NCI-H1105 (cell line): ENCODE measurements around the gene ISYNA1.

Experiments used
- DNase-seq: peaks from one replicate; lab custom pipeline; 2025; lab: John Stamatoyannopoulos, UW

The ISYNA1 gene

GRCh38 chr19:18437491-18438330 lies at the start of gene ISYNA1:
ISYNA1 (minus strand) TSS chr19:18438133; CDS start chr19:18437979, 154 bp downstream.
- DNase-seq: peak; percentile 78

- no peak for DNase-seq
These were observed 48.8 kb upstream of the ISYNA1 start for GRCh38 chr19:18486746-18487145.

- DNase-seq: no peak
These were observed 47.1 kb upstream of the ISYNA1 start for GRCh38 chr19:18484992-18485391.

- DNase-seq: peak; percentile 89
These were observed 45.4 kb upstream of the ISYNA1 start for GRCh38 chr19:18483119-18483890.

- no peak for DNase-seq
These were observed 43.7 kb upstream of the ISYNA1 start for GRCh38 chr19:18481505-18482222.

GRCh38 chr19:18480006-18480691 lies 42.2 kb upstream of the ISYNA1 start:
- peak; percentile 79 for DNase-seq

- no peak for DNase-seq
These were observed 40.8 kb upstream of the ISYNA1 start for GRCh38 chr19:18478545-18479311.

- DNase-seq: no peak
These were observed 40.0 kb upstream of the ISYNA1 start for GRCh38 chr19:18477974-18478373.

GRCh38 chr19:18477042-18477779 lies 39.3 kb upstream of the ISYNA1 start:
- DNase-seq: no peak

GRCh38 chr19:18476507-18477041 lies 38.6 kb upstream of the ISYNA1 start:
- DNase-seq: no peak

- DNase-seq: no peak
These were observed 37.9 kb upstream of the ISYNA1 start for GRCh38 chr19:18475762-18476331.

- no peak for DNase-seq
These were observed 37.1 kb upstream of the ISYNA1 start for GRCh38 chr19:18475004-18475453.

GRCh38 chr19:18474366-18474887 lies 36.5 kb upstream of the ISYNA1 start:
- DNase-seq: no peak

GRCh38 chr19:18473706-18474087 lies 35.8 kb upstream of the ISYNA1 start:
- no peak for DNase-seq

- no peak for DNase-seq
These were observed 35.2 kb upstream of the ISYNA1 start for GRCh38 chr19:18473003-18473705.

- DNase-seq: no peak
These were observed 32.9 kb upstream of the ISYNA1 start for GRCh38 chr19:18470787-18471186.

- DNase-seq: peak; percentile 42
These were observed 31.3 kb upstream of the ISYNA1 start for GRCh38 chr19:18469069-18469846.

GRCh38 chr19:18468517-18468916 lies 30.6 kb upstream of the ISYNA1 start:
- DNase-seq: no peak
